BJ (cell line): ENCODE measurements around the gene FOXO4. TPM values are rescaled to one million over a fixed set of nuclear protein-coding genes. Genes with fewer than 3 reads are reported as not detected.

Source experiments
- CTCF ChIA-PET: fragments of 350-600 bp; formaldehyde crosslinking; extraction: SDS; loops from one replicate; lab custom pipeline; 2021; ENCODE audit warnings: antibody characterized with exemption, inconsistent platforms; lab: Yijun Ruan, JAX
- POLR2A ChIA-PET: fragments of 300-600 bp; sonication (Branson Sonifier 250); formaldehyde crosslinking; extraction: SDS; loops from one replicate; lab custom pipeline; 2021; ENCODE audit warnings: antibody characterized with exemption; lab: Charles Lee
- DNase-seq: peaks from one replicate; pipeline ENCODE4 v3.0.0-alpha.2; 2011; ENCODE audit warnings: low read depth
- H3K27me3 ChIP-seq: 2 replicates; pipeline ENCODE4 v1.6.0; 2011; ENCODE audit warnings: low read length; ENCODE audit not compliant: control insufficient read depth, insufficient read depth
- H3K36me3 ChIP-seq: 2 replicates; pipeline ENCODE4 v1.5.1; 2011; ENCODE audit warnings: low read length; ENCODE audit not compliant: control insufficient read depth, insufficient read depth
- H3K4me3 ChIP-seq: 2 replicates; pipeline ENCODE4 v1.5.1; 2011; ENCODE audit warnings: low read depth, mild to moderate bottlenecking, control low read depth, low read length
- CTCF ChIP-seq: IDR thresholded peaks from 2 replicates; pipeline ENCODE4 v1.5.1; 2011; ENCODE audit warnings: low read depth, mild to moderate bottlenecking, control low read depth, inconsistent platforms, low read length, moderate library complexity; ENCODE audit not compliant: insufficient read depth
- polyA plus RNA-seq: library from polyadenylated mRNA; depleted of rRNA; stranded (reverse); fragments of >200 nt; gene quantifications from 2 replicates; pipeline ENCODE4 v1.2.3, GENCODE V29; 2011

Gene FOXO4
- polyA plus RNA-seq, 1 experiment, result 2.4 TPM

GRCh38 chrX:71109051-71109450 lies 13.4 kb downstream of the FOXO4 start:
- Histone ChIP-seq H3K4me3 (no peak overlapping the region), H3K36me3 (no peaks in the 10 kb centered on the region), H3K27me3 (peaks cover 2% of the 10 kb centered on the region; the same call in 1 of the 2 replicates)
- no peak for TF ChIP-seq CTCF
- ChIA-PET CTCF (no interaction called here), POLR2A (no interaction called here)
- DNase-seq, result no peak

- no peaks in the 10 kb centered on the region for H3K36me3 ChIP-seq
- CTCF ChIA-PET, result no interaction called here
- POLR2A ChIA-PET, result no interaction called here
Measured at GRCh38 chrX:71111141-71111843, 15.6 kb downstream of the FOXO4 start, which contains the start of gene IL2RG. TSS of gene IL2RG (minus strand) at chrX:71111577. CDS start at chrX:71111539, 38 bp downstream.

DNA sequence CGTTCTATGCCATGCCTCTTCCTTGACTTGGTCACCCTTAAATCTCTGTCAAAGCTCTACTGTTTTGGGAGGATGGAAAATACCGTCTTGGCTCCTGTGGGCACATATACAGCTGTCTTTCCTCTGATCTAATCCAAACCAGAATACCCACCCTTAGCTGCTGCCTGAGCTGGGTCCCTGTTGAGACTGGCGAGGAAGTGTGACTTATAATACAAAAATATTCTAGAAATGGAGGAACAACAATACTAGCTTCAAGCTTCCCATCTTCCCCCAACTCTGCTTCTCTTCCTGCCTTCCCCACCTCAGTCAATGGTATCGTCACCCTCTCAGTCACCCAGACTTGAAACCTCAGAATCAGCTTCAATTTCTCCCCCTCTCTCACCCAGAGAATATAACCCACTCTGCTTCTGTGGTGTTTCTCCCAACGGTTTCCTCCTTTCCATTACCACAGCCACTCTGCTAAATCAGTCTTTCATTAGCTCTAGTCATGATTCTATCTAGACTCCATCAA lies 16.3 kb downstream of the FOXO4 start:
- no peaks in the 10 kb centered on the region for H3K36me3 ChIP-seq
- ChIA-PET CTCF (no interaction called here), POLR2A (no interaction called here)
- no peak overlapping the region for H3K4me3 ChIP-seq
- no peak for DNase-seq
- peaks cover 2% of the 10 kb centered on the region; the same call in 1 of the 2 replicates for H3K27me3 ChIP-seq
- no peak for TF ChIP-seq CTCF

More at GRCh38 chrX:71111141-71111843, 15.6 kb downstream of the FOXO4 start, which contains the start of gene IL2RG:
- no peak for DNase-seq
- no peak for TF ChIP-seq CTCF
- no peak within 1 kb of the TSS for H3K4me3 ChIP-seq
- H3K27me3 ChIP-seq, result peaks cover 2% of the 10 kb centered on the region; the same call in 1 of the 2 replicates

GRCh38 chrX:71117358-71117757 lies 21.7 kb downstream of the FOXO4 start:
- POLR2A ChIA-PET, result no interaction called here
- no peak overlapping the region for H3K4me3 ChIP-seq

More at GRCh38 chrX:71117358-71117757, 21.7 kb downstream of the FOXO4 start:
- H3K27me3 ChIP-seq, result no peaks in the 10 kb centered on the region
- peaks cover 8% of the 10 kb centered on the region for H3K36me3 ChIP-seq
- no peak for DNase-seq
- CTCF ChIA-PET, result interaction anchor here (1.4 to 2.3 kb wide), 2 partner anchors 12 to 30 kb away, joined by 3 to 8 read pairs; no protein-coding TSS in a partner anchor
- no peak for TF ChIP-seq CTCF
